H1 (cell line): ENCODE measurements around the gene TXNRD2. TPM values are rescaled to one million over a fixed set of nuclear protein-coding genes. Genes with fewer than 3 reads are reported as not detected.

Experiments used
- CTCF ChIA-PET: fragments of 300-600 bp; sonication (Branson Sonifier 250); formaldehyde crosslinking; loops from one replicate; lab custom pipeline; 2021; ENCODE audit not compliant: partially characterized antibody; lab: Charles Lee
- POLR2A ChIA-PET: fragments of 300-600 bp; sonication (Branson Sonifier 250); formaldehyde crosslinking; loops from one replicate; lab custom pipeline; 2021; ENCODE audit warnings: inconsistent platforms; ENCODE audit not compliant: partially characterized antibody; lab: Charles Lee
- DNase-seq, 2 experiments: peaks; one replicate each; pipeline versions ENCODE4 v3.0.0 to v3.0.0-alpha.2; 2010 to 2022; ENCODE audit warnings: low spot score in 2 of 2, low read depth in 1 of 2, mixed read lengths in 1 of 2
- FAIRE-seq: peaks from 2 replicates; lab custom pipeline; 2011; peaks lifted over from hg19 to GRCh38; lab: Jason Lieb, UNC
- H2AFZ ChIP-seq: 2 replicates; pipeline ENCODE4 v1.8.1; 2012; ENCODE audit warnings: low read length, inconsistent platforms
- H2AK5ac ChIP-seq: 2 replicates; pipeline ENCODE4 v1.6.1; 2013; ENCODE audit warnings: low read depth, low read length
- H2BK120ac ChIP-seq: replicated peaks from 2 replicates; pipeline ENCODE3; 2013; ENCODE audit warnings: low read depth, low read length, inconsistent platforms
- H2BK12ac ChIP-seq: 2 replicates; pipeline ENCODE4 v1.6.1; 2013; ENCODE audit warnings: low read depth, low read length
- H2BK15ac ChIP-seq: 2 replicates; pipeline ENCODE4 v1.6.1; 2013; ENCODE audit warnings: low read length
- H2BK20ac ChIP-seq: 2 replicates; pipeline ENCODE4 v1.6.1; 2013; ENCODE audit warnings: low read length
- H2BK5ac ChIP-seq: 2 replicates; pipeline ENCODE4 v1.6.1; 2013; ENCODE audit warnings: low read depth, low read length
- H3K14ac ChIP-seq: 2 replicates; pipeline ENCODE4 v1.6.1; 2013; ENCODE audit warnings: inconsistent platforms; ENCODE audit not compliant: insufficient read length
- H3K18ac ChIP-seq: 2 replicates; pipeline ENCODE4 v1.6.1; 2013; ENCODE audit warnings: low read length; ENCODE audit errors: extremely low read depth
- H3K23ac ChIP-seq: 2 replicates; pipeline ENCODE4 v1.6.1; 2013; ENCODE audit warnings: inconsistent platforms; ENCODE audit not compliant: insufficient read length
- H3K23me2 ChIP-seq: 2 replicates; pipeline ENCODE4 v1.6.1; 2013; ENCODE audit warnings: low read depth, low read length
- H3K27ac ChIP-seq: 2 replicates; pipeline ENCODE4 v1.6.1; 2011; ENCODE audit warnings: low read depth, low read length, inconsistent platforms
- H3K27me3 ChIP-seq, 4 experiments: replicated peaks in 1 of 4; 1 replicate in 1 of 4; 2 replicates in 3 of 4; pipeline versions ENCODE4 v1.6.1 to v1.8.1; 2011 to 2013; ENCODE audit warnings: low read length in 3 of 4, mild to moderate bottlenecking in 3 of 4, inconsistent platforms in 2 of 4, mixed read lengths in 2 of 4, moderate library complexity in 1 of 4; ENCODE audit not compliant: control insufficient read depth in 3 of 4, insufficient read depth in 3 of 4; ENCODE audit errors: extremely low read depth in 1 of 4
- H3K36me3 ChIP-seq, 4 experiments: 2 replicates each; pipeline versions ENCODE4 v1.6.1 to v1.8.1; 2011 to 2013; ENCODE audit warnings: mild to moderate bottlenecking in 4 of 4, low read length in 3 of 4, moderate library complexity in 2 of 4, control low read depth in 1 of 4, inconsistent platforms in 1 of 4; ENCODE audit not compliant: insufficient read depth in 4 of 4, control insufficient read depth in 2 of 4
- H3K4ac ChIP-seq: replicated peaks from 2 replicates; pipeline ENCODE3; 2013; ENCODE audit warnings: low read length, low read depth, mixed read lengths, inconsistent platforms; ENCODE audit not compliant: insufficient read length
- H3K4me1 ChIP-seq, 4 experiments: replicated peaks in 1 of 4; 1 replicate in 1 of 4; 2 replicates in 3 of 4; pipeline versions ENCODE4 v1.6.1 to v1.8.1; 2011 to 2013; ENCODE audit warnings: low read length in 3 of 4, inconsistent platforms in 2 of 4, mixed read lengths in 1 of 4; ENCODE audit not compliant: insufficient read depth in 4 of 4, control insufficient read depth in 3 of 4
- H3K4me2 ChIP-seq, 2 experiments: 2 replicates each; pipeline versions ENCODE4 v1.6.1 to v1.8.1; 2011 to 2013; ENCODE audit warnings: low read depth in 2 of 2, low read length in 2 of 2, control low read depth in 1 of 2, inconsistent platforms in 1 of 2, mild to moderate bottlenecking in 1 of 2; ENCODE audit not compliant: insufficient read depth in 1 of 2
- H3K4me3 ChIP-seq, 4 experiments: fragments of 200-600, 300-600 bp in 1 of 4; sonication (generic), shearing (Covaris generic), sonication (Bioruptor Twin) in 1 of 4; 2 replicates each; pipeline versions ENCODE4 v1.5.1 to v1.8.1; 2011 to 2016; ENCODE audit warnings: low read length in 4 of 4, low read depth in 3 of 4, control low read depth in 2 of 4, inconsistent platforms in 2 of 4, mild to moderate bottlenecking in 2 of 4, mixed read lengths in 1 of 4, moderate library complexity in 1 of 4; ENCODE audit not compliant: insufficient read depth in 2 of 4; ENCODE audit errors: extremely low read depth in 1 of 4
- H3K56ac ChIP-seq: replicated peaks from 2 replicates; pipeline ENCODE3; 2013; ENCODE audit warnings: low read depth, mild to moderate bottlenecking, mixed read lengths, low read length, inconsistent platforms; ENCODE audit not compliant: insufficient read length
- H3K79me1 ChIP-seq: 2 replicates; pipeline ENCODE4 v1.6.1; 2013; ENCODE audit warnings: low read depth, low read length, control low read depth
- H3K79me2 ChIP-seq, 2 experiments: 2 replicates each; pipeline versions ENCODE4 v1.6.1 to v1.8.1; 2012 to 2013; ENCODE audit warnings: low read length in 2 of 2, mild to moderate bottlenecking in 2 of 2, inconsistent platforms in 1 of 2; ENCODE audit not compliant: insufficient read depth in 2 of 2, control insufficient read depth in 1 of 2
- H3K9ac ChIP-seq, 4 experiments: replicated peaks in 1 of 4; 1 replicate in 1 of 4; 2 replicates in 3 of 4; pipeline versions ENCODE4 v1.6.1 to v1.8.1; 2011 to 2013; ENCODE audit warnings: low read depth in 3 of 4, low read length in 3 of 4, control low read depth in 2 of 4, mild to moderate bottlenecking in 2 of 4, moderate library complexity in 2 of 4, inconsistent platforms in 1 of 4; ENCODE audit errors: extremely low read depth in 1 of 4
- H3K9me3 ChIP-seq, 2 experiments: 2 replicates each; pipeline versions ENCODE4 v1.6.1 to v1.8.1; 2012 to 2013; ENCODE audit warnings: mild to moderate bottlenecking in 2 of 2, moderate library complexity in 2 of 2, control low read depth in 1 of 2, inconsistent platforms in 1 of 2, low read depth in 1 of 2, low read length in 1 of 2, mixed read lengths in 1 of 2; ENCODE audit not compliant: insufficient read depth in 2 of 2
- H4K20me1 ChIP-seq, 2 experiments: replicated peaks in 1 of 2; 2 replicates each; pipeline versions ENCODE3 to v1.8.1; 2011 to 2013; ENCODE audit warnings: inconsistent platforms in 2 of 2, low read length in 2 of 2, mild to moderate bottlenecking in 1 of 2; ENCODE audit not compliant: insufficient read depth in 2 of 2, control insufficient read depth in 1 of 2
- H4K5ac ChIP-seq: 2 replicates; pipeline ENCODE4 v1.6.1; 2013; ENCODE audit warnings: low read length, low read depth, mixed read lengths, inconsistent platforms; ENCODE audit not compliant: insufficient read length
- H4K8ac ChIP-seq: 2 replicates; pipeline ENCODE4 v1.8.0; 2013; ENCODE audit warnings: mild to moderate bottlenecking, moderate library complexity, low read length, inconsistent platforms; ENCODE audit not compliant: insufficient read depth; ENCODE audit errors: extremely low read depth
- H4K91ac ChIP-seq: replicated peaks from 2 replicates; pipeline ENCODE3; 2013; ENCODE audit warnings: low read length, mixed read lengths, inconsistent platforms; ENCODE audit not compliant: insufficient read length
- BCL11A ChIP-seq, 2 experiments: IDR thresholded peaks; one replicate each; pipeline ENCODE4 v1.6.1; 2011; ENCODE audit warnings: low read depth in 2 of 2, low read length in 2 of 2, mild to moderate bottlenecking in 2 of 2
- CEBPB ChIP-seq: IDR thresholded peaks from 2 replicates; pipeline ENCODE4 v1.6.1; 2012; ENCODE audit warnings: low read depth, low read length
- CHD2 ChIP-seq: IDR thresholded peaks from 2 replicates; pipeline ENCODE4 v1.6.1; 2012; ENCODE audit warnings: low read length, improper control_type of control experiment
- GTF2F1 ChIP-seq: IDR thresholded peaks from 2 replicates; pipeline ENCODE4 v1.6.1; 2012; ENCODE audit warnings: low read depth, low read length, improper control_type of control experiment, borderline replicate concordance
- HDAC2 ChIP-seq, 2 experiments: fragments of 300-600 bp in 1 of 2; sonication (generic) in 1 of 2; IDR thresholded peaks; 2 replicates each; pipeline ENCODE4 v1.6.1; 2011 to 2012; ENCODE audit warnings: low read depth in 2 of 2, low read length in 2 of 2, mild to moderate bottlenecking in 2 of 2, moderate library complexity in 2 of 2, borderline replicate concordance in 1 of 2, inconsistent platforms in 1 of 2
- HDAC6 ChIP-seq: IDR thresholded peaks from one replicate; pipeline ENCODE4 v1.7.1; 2012; ENCODE audit warnings: low read depth, mild to moderate bottlenecking, inconsistent platforms, low read length, moderate library complexity
- NANOG ChIP-seq: IDR thresholded peaks from 2 replicates; pipeline ENCODE4 v1.6.1; 2011; ENCODE audit warnings: low read length, low read depth, mild to moderate bottlenecking, inconsistent platforms; ENCODE audit not compliant: insufficient read depth, poor library complexity, severe bottlenecking
- SIX5 ChIP-seq: IDR thresholded peaks from 2 replicates; pipeline ENCODE4 v1.6.1; 2011; ENCODE audit warnings: mild to moderate bottlenecking, low read depth, low read length
- SP1 ChIP-seq: IDR thresholded peaks from 2 replicates; pipeline ENCODE4 v1.6.1; 2011; ENCODE audit warnings: low read depth, low read length
- SP4 ChIP-seq: IDR thresholded peaks from 2 replicates; pipeline ENCODE4 v1.6.1; 2012; ENCODE audit warnings: low read length, inconsistent platforms
- TCF12 ChIP-seq: IDR thresholded peaks from 2 replicates; pipeline ENCODE4 v1.6.1; 2011; ENCODE audit warnings: low read depth, mild to moderate bottlenecking, low read length
- ZNF274 ChIP-seq: IDR thresholded peaks from 2 replicates; pipeline ENCODE4 v1.7.0; 2012; ENCODE audit warnings: low read length, borderline replicate concordance; ENCODE audit errors: extremely low read depth
- WGBS, 2 experiments: shearing (Covaris generic) in 1 of 2; methylation state at CpG; one replicate each; pipeline versions ENCODE4 v1.1.6 to v1.1.7; 2013 to 2015; ENCODE audit warnings: low lambda C conversion rate in 2 of 2, mixed read lengths in 2 of 2, inconsistent platforms in 1 of 2, low coverage in 1 of 2, missing lambda C conversion rate in 1 of 2; ENCODE audit not compliant: insufficient replicate concordance in 2 of 2, insufficient coverage in 1 of 2, insufficient read length in 1 of 2; ENCODE audit errors: extremely low coverage in 1 of 2, missing lambda C conversion rate in 1 of 2; 5-methylcytosine and 5-hydroxymethylcytosine counted together
- polyA plus RNA-seq, 7 experiments: library from polyadenylated mRNA; depleted of rRNA in 3 of 7; stranded (reverse) in 5 of 7; unstranded in 2 of 7; fragments of >200 nt in 5 of 7; fragments of 200-250 nt in 2 of 7; gene quantifications; 1 replicate in 5 of 7; 2 replicates in 1 of 7; 4 replicates in 1 of 7; pipeline versions ENCODE4 v1.2.1 to v1.2.3, GENCODE V29; 2011 to 2013; ENCODE audit warnings: missing spikeins in 2 of 7, mixed read lengths in 2 of 7
- total RNA-seq: library from RNA; stranded (reverse); fragmentation: NEBNext Ultra II Directional; extraction: Animal tissue kit (Norgen Biotek cat#: 25700); gene quantifications from 2 replicates; pipeline ENCODE4 v1.2.1, GENCODE V29; 2021

TXNRD2 gene
- total and polyA plus RNA-seq, 2 of the 8 experiments (the other 6 are each of a cell fraction or from before 2014, with no cell fraction given): 14.8 to 21.9 TPM

DNA sequence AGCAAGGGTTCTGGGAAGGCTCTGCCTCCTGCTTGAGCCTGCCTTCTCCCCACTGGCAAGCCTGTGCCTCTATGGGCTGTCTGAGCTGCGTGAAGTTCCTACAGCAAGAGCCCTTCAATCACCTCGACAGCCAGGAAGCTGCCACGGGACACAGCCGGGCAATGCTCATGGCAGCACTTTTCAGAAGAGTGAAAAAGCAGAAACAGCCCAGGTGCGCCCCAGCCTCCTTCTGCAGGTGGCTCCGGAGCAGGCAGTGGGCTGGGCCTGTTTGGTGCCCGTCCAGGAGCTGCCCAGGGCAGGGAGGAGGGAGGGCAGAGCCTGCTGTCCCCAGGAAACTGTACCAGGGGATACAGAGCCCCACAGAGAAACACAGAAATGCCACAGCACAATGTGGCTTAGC lies 24.7 kb downstream of the TXNRD2 start:
- Histone ChIP-seq H2AFZ (no peak overlapping the region), H3K23me2 (no peaks in the 10 kb centered on the region), H4K91ac (no peak overlapping the region), H3K23ac (no peak overlapping the region), H4K8ac (no peak overlapping the region), H3K27me3 (no peaks in the 10 kb centered on the region; a peak in 1 of 7 replicates), H4K20me1 (no peaks in the 10 kb centered on the region), H3K18ac (no peak overlapping the region; the same call in 1 of the 2 replicates), H3K4me2 (no peak overlapping the region), H2BK15ac (no peak overlapping the region), H3K36me3 (no peaks in the 10 kb centered on the region), H2BK12ac (no peak overlapping the region), H2BK120ac (no peak overlapping the region), H3K56ac (no peak overlapping the region), H4K5ac (no peak overlapping the region), H3K9ac (no peak overlapping the region), H3K9me3 (no peaks in the 10 kb centered on the region), H3K27ac (no peak overlapping the region), H3K4me3 (no peak overlapping the region), H2BK20ac (no peak overlapping the region), H2AK5ac (no peak overlapping the region), H3K4ac (no peak overlapping the region), H3K79me1 (no peaks in the 10 kb centered on the region; the same call in 1 of the 2 replicates), H3K79me2 (no peaks in the 10 kb centered on the region), H3K4me1 (no peaks in the 10 kb centered on the region), H3K14ac (no peak overlapping the region), H2BK5ac (no peak overlapping the region)
- DNase-seq (no peak), FAIRE-seq (no peak)
- 85% methylated on average over 7 of the region's 7 CpGs; no CpG with 5 or more reads in 1 of the 2 experiments for WGBS, 2 experiments
- ChIA-PET POLR2A (no interaction called here), CTCF (interaction anchor here (1.0 to 10.9 kb wide), 8 partner anchors 13 to 186 kb away, joined by 3 to 145 read pairs (median 6); no protein-coding TSS in a partner anchor)
- TF ChIP-seq NANOG: no peak
- TF ChIP-seq ZNF274: no peak
- no peak for TF ChIP-seq SP4
- no peak for TF ChIP-seq HDAC2 (IDR thresholded peaks at IDR 0.05; ENCODE audit: borderline replicate concordance in 1 of 2, low read depth in 2 of 2, low read length in 2 of 2)
- TF ChIP-seq BCL11A (IDR thresholded peaks at IDR 0.05; ENCODE audit: low read depth in 2 of 2, low read length in 2 of 2): no peak
- no peak for TF ChIP-seq GTF2F1
- TF ChIP-seq SIX5: no peak
- no peak for TF ChIP-seq HDAC6
- TF ChIP-seq CHD2: no peak
- TF ChIP-seq SP1: no peak
- no peak for TF ChIP-seq TCF12
- TF ChIP-seq CEBPB: no peak
